NCI-H774 (cell line): ENCODE data around the gene ADAM23.
"Not testable (repeated sequence)": the region's sequence is repeated elsewhere in the genome, so short reads cannot be mapped to it uniquely, and the experiment has no call there.

Source experiments
- DNase-seq: peaks from one replicate; lab custom pipeline; 2025; lab: John Stamatoyannopoulos, UW

Gene ADAM23

GRCh38 chr2:206442833-206443734, at the start of gene ADAM23:
ADAM23 (plus strand) TSS chr2:206443532; CDS start chr2:206443867, 335 bp downstream.
- DNase-seq = peak; percentile 68

- no peak for DNase-seq
Measured at GRCh38 chr2:206396211-206396610, 47.1 kb upstream of the ADAM23 start.

- DNase-seq = not testable (repeated sequence)
Measured at GRCh38 chr2:206402956-206403569, 40.3 kb upstream of the ADAM23 start.

- no peak for DNase-seq
Measured at GRCh38 chr2:206408323-206409320, 34.7 kb upstream of the ADAM23 start.

GRCh38 chr2:206410714-206411113, 32.6 kb upstream of the ADAM23 start:
- DNase-seq = no peak

- DNase-seq = no peak
Measured at GRCh38 chr2:206415618-206416243, 27.6 kb upstream of the ADAM23 start.

GRCh38 chr2:206418968-206419367, 24.4 kb upstream of the ADAM23 start:
- DNase-seq = no peak

GRCh38 chr2:206420721-206421120, 22.6 kb upstream of the ADAM23 start:
- no peak for DNase-seq

GRCh38 chr2:206422493-206422892, 20.8 kb upstream of the ADAM23 start:
- no peak for DNase-seq

- DNase-seq = peak; percentile 58
Measured at GRCh38 chr2:206423147-206423546, 20.2 kb upstream of the ADAM23 start.

- DNase-seq = no peak
Measured at GRCh38 chr2:206424134-206424533, 19.2 kb upstream of the ADAM23 start.

- DNase-seq = no peak
Measured at GRCh38 chr2:206428783-206429182, 14.5 kb upstream of the ADAM23 start.

GRCh38 chr2:206430452-206430851, 12.9 kb upstream of the ADAM23 start:
- DNase-seq = no peak

GRCh38 chr2:206431439-206431838, 11.9 kb upstream of the ADAM23 start:
- no peak for DNase-seq

GRCh38 chr2:206432193-206433082, 10.9 kb upstream of the ADAM23 start:
- no peak for DNase-seq

- no peak for DNase-seq
Measured at GRCh38 chr2:206433190-206433589, 10.1 kb upstream of the ADAM23 start.

- DNase-seq = no peak
Measured at GRCh38 chr2:206433686-206434085, 9.6 kb upstream of the ADAM23 start.

- DNase-seq = no peak
Measured at GRCh38 chr2:206435742-206436141, 7.6 kb upstream of the ADAM23 start.

GRCh38 chr2:206438196-206438724, 5.1 kb upstream of the ADAM23 start:
- DNase-seq = no peak

- no peak for DNase-seq
Measured at GRCh38 chr2:206442474-206442832, 879 bp upstream of the ADAM23 start.
